Effector CD4-positive, alpha-beta T cell (primary cell): ENCODE results near the gene GLT1D1.

Source experiments
- DNase-seq: peaks from one replicate; pipeline ENCODE4 v3.0.0-alpha.2; 2020

The GLT1D1 gene

GRCh38 chr12:129009833-129010622 lies 156.8 kb downstream of the GLT1D1 start:
- no peak for DNase-seq

DNA sequence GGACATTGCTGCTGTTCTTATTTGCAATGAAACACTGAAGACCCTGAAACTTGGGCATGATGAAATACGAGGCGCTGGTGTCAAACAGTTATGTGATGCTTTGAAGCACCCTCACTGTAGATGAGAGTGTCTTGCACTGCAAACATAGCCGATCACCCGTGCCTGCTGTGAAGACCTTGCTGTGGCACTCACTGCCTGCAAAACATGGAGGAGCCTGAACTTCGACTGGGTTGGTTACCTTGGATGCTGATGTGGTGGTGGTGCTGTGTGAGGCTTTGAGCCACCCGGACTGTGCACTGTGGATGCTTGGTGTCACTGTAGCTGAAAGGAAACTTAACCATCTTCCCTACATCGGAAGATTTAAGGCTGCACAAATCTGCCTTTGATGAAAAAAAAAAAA lies 162.9 kb downstream of the GLT1D1 start:
- DNase-seq = no peak

DNA sequence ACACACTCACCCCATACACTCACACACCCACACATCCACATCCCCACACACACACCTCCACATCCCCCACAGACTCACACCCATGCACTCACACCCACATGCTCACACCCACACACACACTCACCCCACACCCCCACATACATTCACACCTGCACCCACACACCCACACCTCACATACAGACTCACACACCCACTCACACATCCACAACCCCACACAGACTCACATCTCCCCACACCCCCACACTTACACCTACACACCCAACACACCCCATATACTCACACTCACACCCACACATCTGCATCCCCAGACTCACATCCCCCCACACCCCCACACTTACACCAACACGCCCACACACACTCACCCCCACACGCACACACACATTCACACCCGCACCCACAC lies 171.8 kb downstream of the GLT1D1 start:
- DNase-seq = no peak

DNA sequence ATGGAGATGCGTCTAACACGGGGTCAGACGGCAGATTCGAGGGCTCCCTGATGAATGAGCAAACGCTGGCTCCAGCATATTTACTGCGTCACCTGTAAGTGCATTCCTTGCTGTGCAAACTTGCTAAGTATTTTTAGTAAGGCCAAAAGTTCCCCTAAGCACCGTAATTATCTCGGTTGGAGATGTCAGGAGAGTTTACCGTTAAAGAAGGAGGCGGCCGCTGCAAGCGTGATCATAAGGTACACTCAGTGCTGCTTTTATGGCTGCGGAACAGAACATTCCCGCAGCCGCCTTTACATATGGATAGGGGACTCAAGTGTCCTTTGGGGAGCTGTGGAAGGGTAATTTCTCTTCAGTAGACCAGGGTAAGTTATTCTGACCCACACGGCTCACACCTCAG lies 175.6 kb downstream of the GLT1D1 start:
- no peak for DNase-seq
